SU-DHL-6 (cell line): ENCODE results near the gene ZNF85.

Source experiments
- EZH2phosphoT487 ChIP-seq: fragments of 200-600 bp; sonication (generic), shearing (Covaris generic); conservative IDR thresholded peaks from 2 replicates; pipeline ENCODE4 v1.6.1; 2018; ENCODE audit warnings: mild to moderate bottlenecking, antibody characterized with exemption, low read length, moderate library complexity, mixed read lengths
- TF ChIP-seq, protein P1 (sequence below): fragments of 200-600 bp; sonication (generic); IDR thresholded peaks from one replicate; pipeline ENCODE4 v1.5.1; 2017; ENCODE audit warnings: antibody characterized with exemption, mild to moderate bottlenecking, low read length, moderate library complexity; ENCODE audit not compliant: insufficient read depth, poor library complexity, severe bottlenecking

DNA sequence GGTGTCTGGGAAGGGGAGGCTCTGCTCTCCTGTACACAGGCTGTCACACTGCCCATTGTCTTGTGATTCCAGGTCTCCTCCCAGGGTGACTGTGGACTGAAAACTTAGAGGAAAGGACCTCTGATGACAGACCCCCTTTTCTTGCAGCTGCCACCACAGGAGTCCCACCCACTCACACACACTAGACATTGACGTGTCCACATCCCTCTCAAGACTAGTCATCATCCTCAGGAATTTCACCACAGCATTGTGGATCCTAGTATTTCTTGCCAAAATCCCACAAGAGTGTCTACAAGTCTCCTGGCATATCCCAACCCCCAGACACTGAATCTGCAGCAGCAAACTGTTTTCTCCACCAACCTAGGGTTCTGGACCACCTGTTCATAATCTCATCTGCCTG is 5.3 kb downstream of the ZNF85 start:
- TF ChIP-seq, protein P1, sequence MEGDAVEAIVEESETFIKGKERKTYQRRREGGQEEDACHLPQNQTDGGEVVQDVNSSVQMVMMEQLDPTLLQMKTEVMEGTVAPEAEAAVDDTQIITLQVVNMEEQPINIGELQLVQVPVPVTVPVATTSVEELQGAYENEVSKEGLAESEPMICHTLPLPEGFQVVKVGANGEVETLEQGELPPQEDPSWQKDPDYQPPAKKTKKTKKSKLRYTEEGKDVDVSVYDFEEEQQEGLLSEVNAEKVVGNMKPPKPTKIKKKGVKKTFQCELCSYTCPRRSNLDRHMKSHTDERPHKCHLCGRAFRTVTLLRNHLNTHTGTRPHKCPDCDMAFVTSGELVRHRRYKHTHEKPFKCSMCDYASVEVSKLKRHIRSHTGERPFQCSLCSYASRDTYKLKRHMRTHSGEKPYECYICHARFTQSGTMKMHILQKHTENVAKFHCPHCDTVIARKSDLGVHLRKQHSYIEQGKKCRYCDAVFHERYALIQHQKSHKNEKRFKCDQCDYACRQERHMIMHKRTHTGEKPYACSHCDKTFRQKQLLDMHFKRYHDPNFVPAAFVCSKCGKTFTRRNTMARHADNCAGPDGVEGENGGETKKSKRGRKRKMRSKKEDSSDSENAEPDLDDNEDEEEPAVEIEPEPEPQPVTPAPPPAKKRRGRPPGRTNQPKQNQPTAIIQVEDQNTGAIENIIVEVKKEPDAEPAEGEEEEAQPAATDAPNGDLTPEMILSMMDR = no peak
- TF ChIP-seq EZH2phosphoT487 = no peak
